Nephron progenitor cell (in vitro differentiated cells): Measurements from ENCODE around the gene SSBP3.
"Not testable (repeated sequence)": the region's sequence is repeated elsewhere in the genome, so short reads cannot be mapped to it uniquely, and the experiment has no call there.

Experiments used
- DNase-seq: peaks from one replicate; pipeline ENCODE4 v3.0.0; 2021
- H3K27ac Mint-ChIP-seq: 2 replicates; pipeline ENCODE4 v1.8.0; 2021; ENCODE audit warnings: mild to moderate bottlenecking, moderate library complexity, mixed read lengths
- H3K27me3 Mint-ChIP-seq: 2 replicates; pipeline ENCODE4 v1.8.0; 2021; ENCODE audit warnings: mild to moderate bottlenecking, low read depth, mixed read lengths; ENCODE audit not compliant: poor library complexity
- H3K36me3 Mint-ChIP-seq: 2 replicates; pipeline ENCODE4 v1.8.0; 2021; ENCODE audit warnings: low read depth, mixed read lengths
- H3K4me1 Mint-ChIP-seq: 2 replicates; pipeline ENCODE4 v1.8.0; 2021; ENCODE audit warnings: mixed read lengths
- H3K4me3 Mint-ChIP-seq: 2 replicates; pipeline ENCODE4 v1.8.0; 2021; ENCODE audit warnings: mild to moderate bottlenecking, moderate library complexity, mixed read lengths
- H3K9me3 Mint-ChIP-seq: 2 replicates; pipeline ENCODE4 v1.8.0; 2021; ENCODE audit warnings: mild to moderate bottlenecking, moderate library complexity, mixed read lengths
- CTCF ChIP-seq: fragments of 200-600 bp; sonication (generic); IDR thresholded peaks from 2 replicates; pipeline ENCODE4 v1.5.0; 2021; ENCODE audit warnings: antibody characterized with exemption

Gene SSBP3

GRCh38 chr1:54406339-54407153, at the start of gene SSBP3:
Gene SSBP3 (minus strand): TSS chr1:54406394.
- DNase-seq = peak; percentile 96
- Mint-ChIP-seq H3K4me3 (peak within 1 kb of the TSS; percentile 89), H3K9me3 (no peaks in the 10 kb centered on the region), H3K4me1 (peaks cover 75% of the 10 kb centered on the region), H3K36me3 (peaks cover 24% of the 10 kb centered on the region), H3K27me3 (peaks cover 2% of the 10 kb centered on the region), H3K27ac (peak within 1 kb of the TSS; percentile 99)
- TF ChIP-seq CTCF = no peak

GRCh38 chr1:54453509-54453908, 47.3 kb upstream of the SSBP3 start:
- no peak for DNase-seq
- H3K4me3 Mint-ChIP-seq = no peak overlapping the region
- peaks cover 13% of the 10 kb centered on the region for H3K36me3 Mint-ChIP-seq
- H3K27me3 Mint-ChIP-seq = peaks cover 10% of the 10 kb centered on the region
- peaks cover 19% of the 10 kb centered on the region for H3K4me1 Mint-ChIP-seq
- no peak for TF ChIP-seq CTCF
- no peak overlapping the region for H3K27ac Mint-ChIP-seq
- H3K9me3 Mint-ChIP-seq = peaks cover 30% of the 10 kb centered on the region

- Mint-ChIP-seq H3K36me3 (peaks cover 14% of the 10 kb centered on the region), H3K9me3 (peaks cover 35% of the 10 kb centered on the region), H3K4me3 (no peak overlapping the region), H3K27me3 (peaks cover 11% of the 10 kb centered on the region), H3K27ac (no peak overlapping the region), H3K4me1 (peaks cover 16% of the 10 kb centered on the region)
- no peak for DNase-seq
- no peak for TF ChIP-seq CTCF
Measured at GRCh38 chr1:54453022-54453421, 46.8 kb upstream of the SSBP3 start.

GRCh38 chr1:54449431-54449830, 43.2 kb upstream of the SSBP3 start:
- H3K4me1 Mint-ChIP-seq, DNase-seq, H3K4me3 Mint-ChIP-seq, H3K27ac Mint-ChIP-seq: not testable (repeated sequence)
- H3K36me3 Mint-ChIP-seq = peaks cover 26% of the 10 kb centered on the region
- H3K27me3 Mint-ChIP-seq = peaks cover 12% of the 10 kb centered on the region
- H3K9me3 Mint-ChIP-seq = peaks cover 64% of the 10 kb centered on the region

GRCh38 chr1:54448801-54449200, 42.6 kb upstream of the SSBP3 start:
- peaks cover 12% of the 10 kb centered on the region for H3K27me3 Mint-ChIP-seq
- H3K9me3 Mint-ChIP-seq = peaks cover 68% of the 10 kb centered on the region
- H3K36me3 Mint-ChIP-seq = peaks cover 26% of the 10 kb centered on the region
- DNase-seq, H3K4me1 Mint-ChIP-seq, H3K4me3 Mint-ChIP-seq, H3K27ac Mint-ChIP-seq: not testable (repeated sequence)

GRCh38 chr1:54447081-54447480, 40.9 kb upstream of the SSBP3 start:
- not testable (repeated sequence) for DNase-seq, H3K27ac Mint-ChIP-seq, H3K4me1 Mint-ChIP-seq, H3K4me3 Mint-ChIP-seq, H3K27me3 Mint-ChIP-seq
- Mint-ChIP-seq H3K36me3 (peaks cover 26% of the 10 kb centered on the region), H3K9me3 (peaks cover 68% of the 10 kb centered on the region)

GRCh38 chr1:54442185-54442584, 36.0 kb upstream of the SSBP3 start:
- Mint-ChIP-seq H3K4me3 (no peak overlapping the region), H3K27me3 (no peaks in the 10 kb centered on the region), H3K36me3 (peaks cover 16% of the 10 kb centered on the region), H3K27ac (no peak overlapping the region), H3K9me3 (peaks cover 41% of the 10 kb centered on the region), H3K4me1 (peaks cover 15% of the 10 kb centered on the region)
- no peak for TF ChIP-seq CTCF
- no peak for DNase-seq
